Body of pancreas (tissue), 4 donors: ENCODE results near the gene LDLRAD3.

Source experiments
- CTCF ChIP-seq, 7 experiments: fragments of 450-650 bp in 4 of 7; fragments of 200-600 bp in 3 of 7; sonication (generic) in 3 of 7; IDR thresholded peaks; one replicate each; pipeline ENCODE4 v1.5.1; 2016 to 2019; ENCODE audit warnings: antibody characterized with exemption in 7 of 7
- POLR2A ChIP-seq, 3 donors: fragments of 450-650 bp; IDR thresholded peaks; one replicate each; pipeline ENCODE4 v1.6.1; 2016; ENCODE audit warnings: antibody characterized with exemption in 3 of 3, mild to moderate bottlenecking in 2 of 3

GRCh38 chr11:36193721-36194120 is 249.9 kb downstream of the LDLRAD3 start:
- no peak for TF ChIP-seq CTCF (IDR thresholded peaks at IDR 0.05)
- TF ChIP-seq POLR2A (IDR thresholded peaks at IDR 0.05) = no peak
